Middle frontal gyrus (tissue), 1 donor: ENCODE measurements around the gene WDFY2.
A peak's percentile ranks its signal among the peaks of the same experiment; 100 is the strongest.

Experiments
- DNase-seq: peaks from one replicate; pipeline ENCODE4 v3.0.0-alpha.2; 2015; ENCODE audit warnings: low spot score; ENCODE audit errors: extremely low spot score

The WDFY2 gene

GRCh38 chr13:51814071-51814470, 229.8 kb downstream of the WDFY2 start:
- DNase-seq = no peak

- DNase-seq = peak; percentile 28
Observed at GRCh38 chr13:51814825-51815650, 230.8 kb downstream of the WDFY2 start.

- DNase-seq = no peak
Observed at GRCh38 chr13:51815848-51816247, 231.6 kb downstream of the WDFY2 start.

- DNase-seq = no peak
Observed at GRCh38 chr13:51816604-51817249, 232.5 kb downstream of the WDFY2 start.
